ENCODE measurements around the gene RAPGEF5. TPM values are rescaled to one million over a fixed set of nuclear protein-coding genes. Genes with fewer than 3 reads are reported as not detected.
A peak's percentile ranks its signal among the peaks of the same experiment; 100 is the strongest.

RAPGEF5 gene
- total and polyA plus RNA-seq, 12 donors: 5.1 to 87.0 (median 26.0) TPM

- no peak overlapping the region for H3K4me3 ChIP-seq
- intact Hi-C loops (cut with DNase I): no loop called here
- no peaks in the 10 kb centered on the region for H3K36me3 ChIP-seq (replicated peaks in 1 of 2)
- no peaks in the 10 kb centered on the region for H3K27me3 ChIP-seq
- no peaks in the 10 kb centered on the region for H3K4me1 ChIP-seq (replicated peaks in 1 of 2)
- no peak for DNase-seq
- WGBS, 4 donors: 80 to 88% (median 86%) methylated on average over 2 of the region's 2 CpGs
- H3K9me3 ChIP-seq (replicated peaks in 1 of 3): no peaks in the 10 kb centered on the region
- H3K27ac ChIP-seq: no peak overlapping the region
- TF ChIP-seq POLR2A (IDR thresholded peaks at IDR 0.05): no peak
- TF ChIP-seq CTCF (IDR thresholded peaks at IDR 0.05): no peak
These were observed 23.4 kb upstream of the RAPGEF5 start for GRCh38 chr7:22380333-22380732.

GRCh38 chr7:22378199-22378980 is 21.4 kb upstream of the RAPGEF5 start:
- WGBS, 4 donors: 69 to 81% (median 78%) methylated on average over 7 of the region's 7 CpGs
- Histone ChIP-seq H3K36me3 (replicated peaks in 1 of 2) (no peaks in the 10 kb centered on the region), H3K27ac (peak overlapping the region in 2 of 5 donors; percentile 35 to 52)

GRCh38 chr7:22377703-22378102 is 20.7 kb upstream of the RAPGEF5 start:
- peak overlapping the region in 2 of 5 donors; percentile 35 to 52 for H3K27ac ChIP-seq
- no peaks in the 10 kb centered on the region for H3K27me3 ChIP-seq
- TF ChIP-seq CTCF (IDR thresholded peaks at IDR 0.05) (no peak), POLR2A (IDR thresholded peaks at IDR 0.05) (no peak)

More at GRCh38 chr7:22378199-22378980, 21.4 kb upstream of the RAPGEF5 start:
- H3K9me3 ChIP-seq (replicated peaks in 1 of 3): no peaks in the 10 kb centered on the region
- no peaks in the 10 kb centered on the region for H3K27me3 ChIP-seq
- no peak overlapping the region for H3K4me3 ChIP-seq
- TF ChIP-seq CTCF (IDR thresholded peaks at IDR 0.05) (no peak), POLR2A (IDR thresholded peaks at IDR 0.05) (no peak)
- intact Hi-C loops (cut with DNase I): no loop called here
- no peak for DNase-seq
- H3K4me1 ChIP-seq (replicated peaks in 1 of 2): no peaks in the 10 kb centered on the region

GRCh38 chr7:22375359-22376048 is 18.6 kb upstream of the RAPGEF5 start:
- WGBS, 4 donors: 73 to 93% (median 89%) methylated on average over 2 of the region's 2 CpGs

More at GRCh38 chr7:22377703-22378102, 20.7 kb upstream of the RAPGEF5 start:
- H3K4me1 ChIP-seq (replicated peaks in 1 of 2): no peaks in the 10 kb centered on the region
- no peaks in the 10 kb centered on the region for H3K9me3 ChIP-seq (replicated peaks in 1 of 3)
- DNase-seq: peak in 3 of 7 donors; percentile 13 to 71 (median 25)
- WGBS, 4 donors: 54 to 82% (median 61%) methylated on average over 2 of the region's 2 CpGs
- intact Hi-C loops (cut with DNase I): no loop called here
- no peaks in the 10 kb centered on the region for H3K36me3 ChIP-seq (replicated peaks in 1 of 2)
- H3K4me3 ChIP-seq: no peak overlapping the region

More at GRCh38 chr7:22375359-22376048, 18.6 kb upstream of the RAPGEF5 start:
- intact Hi-C loops (cut with DNase I): no loop called here
- H3K9me3 ChIP-seq (replicated peaks in 1 of 3): no peaks in the 10 kb centered on the region
- no peak for DNase-seq
- no peak for TF ChIP-seq POLR2A (IDR thresholded peaks at IDR 0.05)
- no peak for TF ChIP-seq CTCF (IDR thresholded peaks at IDR 0.05)
- no peak overlapping the region for H3K4me3 ChIP-seq
- H3K27ac ChIP-seq: no peak overlapping the region
- H3K4me1 ChIP-seq (replicated peaks in 1 of 2): no peaks in the 10 kb centered on the region
- H3K27me3 ChIP-seq: no peaks in the 10 kb centered on the region
- H3K36me3 ChIP-seq (replicated peaks in 1 of 2): no peaks in the 10 kb centered on the region
